Measurements from ENCODE around the gene RRP12.

DNA sequence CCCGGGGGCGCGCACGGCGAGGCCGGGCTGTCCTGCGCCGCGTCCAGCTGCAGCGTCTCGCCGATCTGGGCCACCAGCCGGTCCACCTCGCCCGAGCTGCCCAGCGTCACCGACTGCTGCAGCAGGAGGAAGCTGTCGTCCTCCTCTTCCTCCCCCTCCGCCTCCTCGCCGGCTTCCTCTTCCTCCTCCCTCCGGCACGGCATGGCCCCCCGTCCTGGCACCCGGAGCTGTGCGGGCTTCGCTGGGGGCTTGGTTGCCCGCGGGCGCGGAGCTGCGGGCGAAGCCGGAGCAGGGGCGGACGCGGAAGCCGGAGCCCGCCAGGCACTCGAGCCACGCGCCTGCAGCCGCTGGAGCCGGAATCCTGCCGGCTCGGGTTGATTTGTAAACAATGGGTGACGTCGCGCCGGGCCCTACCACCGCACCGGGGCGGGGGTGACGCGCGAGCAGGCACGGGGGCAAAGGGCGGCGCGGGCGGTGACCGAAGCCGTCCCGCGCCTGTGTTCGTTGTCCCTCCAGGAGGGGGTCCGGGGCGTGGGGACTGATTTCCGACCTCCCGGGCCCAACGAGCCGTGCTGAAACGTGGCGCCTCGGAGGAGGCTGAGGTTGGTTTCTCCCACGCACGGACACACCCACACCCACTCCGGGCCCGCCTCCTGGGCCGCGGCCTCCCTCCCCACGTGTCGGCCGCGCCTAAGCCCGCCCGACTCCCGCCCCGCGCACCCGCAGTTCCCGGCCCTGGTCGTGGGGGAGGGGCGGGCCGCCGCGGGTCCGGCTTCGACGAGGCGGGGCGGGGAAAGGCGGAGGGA is 66.6 kb downstream of the RRP12 start, which contains the start of gene FRAT2:
- TF ChIP-seq CTCF (IDR thresholded peaks at IDR 0.05) (peak in 2 of 7 experiments; percentile 8 to 11), POLR2A (IDR thresholded peaks at IDR 0.05) (peak; percentile 94 to 97 (median 94))

All from body of pancreas (tissue), 4 donors.